HUES6 (cell line): ENCODE data around the gene EML5.

Source experiments
- H3K27ac ChIP-seq: 2 replicates; pipeline ENCODE4 v1.7.0; 2013; ENCODE audit warnings: low read depth, mild to moderate bottlenecking, low read length, inconsistent platforms
- H3K27me3 ChIP-seq: 2 replicates; pipeline ENCODE4 v1.6.1; 2013; ENCODE audit warnings: low read length; ENCODE audit not compliant: control insufficient read depth, insufficient read depth
- H3K36me3 ChIP-seq: 2 replicates; pipeline ENCODE4 v1.6.1; 2013; ENCODE audit warnings: low read length; ENCODE audit not compliant: control insufficient read depth, insufficient read depth
- H3K4me1 ChIP-seq: 2 replicates; pipeline ENCODE4 v1.6.1; 2013; ENCODE audit warnings: low read length; ENCODE audit not compliant: control insufficient read depth, insufficient read depth
- H3K4me3 ChIP-seq: 2 replicates; pipeline ENCODE4 v1.5.1; 2013; ENCODE audit warnings: low read depth, low read length
- H3K9ac ChIP-seq: one replicate; pipeline ENCODE4 v1.6.1; 2013; ENCODE audit warnings: mild to moderate bottlenecking, low read length
- H3K9me3 ChIP-seq: 2 replicates; pipeline ENCODE4 v1.6.1; 2013; ENCODE audit warnings: low read depth, low read length; ENCODE audit not compliant: control insufficient read depth, insufficient read depth

Gene EML5

DNA sequence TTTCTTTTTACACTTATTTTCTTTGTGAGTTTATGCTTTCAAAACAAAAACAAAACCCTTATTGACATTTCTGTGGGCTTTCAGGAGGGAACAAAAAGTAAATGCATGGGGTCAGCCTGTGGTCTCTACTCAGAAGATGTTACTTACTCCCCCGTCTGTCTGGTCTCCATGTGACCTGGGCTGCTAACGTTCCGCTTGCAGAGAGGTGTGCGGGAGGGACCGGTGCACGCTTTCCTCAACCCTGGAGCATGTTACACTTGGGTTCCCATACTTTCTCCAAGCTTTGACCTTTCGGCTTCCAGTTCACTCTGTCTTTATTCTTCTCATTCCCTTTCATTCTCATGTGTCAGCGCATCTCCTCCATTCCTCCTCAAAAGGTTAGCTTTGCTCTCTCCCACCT, 193.4 kb downstream of the EML5 start:
- H3K4me3 ChIP-seq: no peak overlapping the region
- no peaks in the 10 kb centered on the region for H3K9me3 ChIP-seq
- peaks cover 99% of the 10 kb centered on the region for H3K36me3 ChIP-seq
- no peaks in the 10 kb centered on the region for H3K27me3 ChIP-seq
- H3K9ac ChIP-seq: no peak overlapping the region
- H3K27ac ChIP-seq: no peak overlapping the region
- no peaks in the 10 kb centered on the region for H3K4me1 ChIP-seq

GRCh38 chr14:88598097-88598675, 194.6 kb downstream of the EML5 start:
- Histone ChIP-seq H3K9me3 (no peaks in the 10 kb centered on the region), H3K27me3 (no peaks in the 10 kb centered on the region), H3K9ac (no peak overlapping the region), H3K36me3 (peaks cover 99% of the 10 kb centered on the region), H3K4me3 (no peak overlapping the region), H3K4me1 (no peaks in the 10 kb centered on the region), H3K27ac (no peak overlapping the region)

GRCh38 chr14:88597601-88598000, 195.2 kb downstream of the EML5 start:
- H3K4me1 ChIP-seq: no peaks in the 10 kb centered on the region
- H3K36me3 ChIP-seq: peaks cover 97% of the 10 kb centered on the region
- H3K27ac ChIP-seq: no peak overlapping the region
- no peak overlapping the region for H3K4me3 ChIP-seq
- no peaks in the 10 kb centered on the region for H3K9me3 ChIP-seq
- no peaks in the 10 kb centered on the region for H3K27me3 ChIP-seq
- no peak overlapping the region for H3K9ac ChIP-seq

- Histone ChIP-seq H3K36me3 (peaks cover 94% of the 10 kb centered on the region), H3K9ac (no peak overlapping the region), H3K27ac (no peak overlapping the region), H3K4me3 (no peak overlapping the region), H3K4me1 (no peaks in the 10 kb centered on the region), H3K27me3 (no peaks in the 10 kb centered on the region), H3K9me3 (no peaks in the 10 kb centered on the region)
Observed at GRCh38 chr14:88597038-88597437, 195.7 kb downstream of the EML5 start.

- no peaks in the 10 kb centered on the region for H3K4me1 ChIP-seq
- H3K36me3 ChIP-seq: peaks cover 83% of the 10 kb centered on the region
- no peak overlapping the region for H3K4me3 ChIP-seq
- no peaks in the 10 kb centered on the region for H3K27me3 ChIP-seq
- H3K27ac ChIP-seq: no peak overlapping the region
- H3K9ac ChIP-seq: no peak overlapping the region
- H3K9me3 ChIP-seq: no peaks in the 10 kb centered on the region
Observed at GRCh38 chr14:88592031-88592430, 200.7 kb downstream of the EML5 start.

DNA sequence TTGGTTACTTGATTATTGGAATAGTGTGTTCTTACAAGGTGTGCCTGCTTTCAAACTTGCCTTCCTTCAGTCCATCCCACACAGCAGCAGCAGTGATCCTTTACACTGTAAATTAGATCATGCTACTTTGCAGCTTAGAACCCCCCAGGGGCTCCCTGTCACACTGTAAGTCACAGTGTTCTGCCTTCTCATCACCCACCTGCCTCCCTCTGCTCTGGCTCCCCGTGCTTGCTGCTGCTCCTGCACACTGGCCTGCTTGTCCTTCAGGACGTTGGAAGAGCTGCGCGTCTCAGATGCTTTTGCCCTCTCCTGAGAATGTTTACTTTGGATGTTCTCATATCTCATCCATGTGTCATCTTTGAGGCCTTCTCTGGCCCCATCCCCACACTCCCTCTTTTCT, 202.6 kb downstream of the EML5 start:
- no peak overlapping the region for H3K4me3 ChIP-seq
- no peak overlapping the region for H3K9ac ChIP-seq
- H3K4me1 ChIP-seq: no peaks in the 10 kb centered on the region
- H3K9me3 ChIP-seq: no peaks in the 10 kb centered on the region
- H3K36me3 ChIP-seq: peaks cover 80% of the 10 kb centered on the region
- no peaks in the 10 kb centered on the region for H3K27me3 ChIP-seq
- no peak overlapping the region for H3K27ac ChIP-seq

GRCh38 chr14:88588081-88588480, 204.7 kb downstream of the EML5 start:
- no peaks in the 10 kb centered on the region for H3K27me3 ChIP-seq
- H3K36me3 ChIP-seq: peaks cover 80% of the 10 kb centered on the region
- H3K27ac ChIP-seq: no peak overlapping the region
- no peaks in the 10 kb centered on the region for H3K4me1 ChIP-seq
- H3K4me3 ChIP-seq: no peak overlapping the region
- H3K9ac ChIP-seq: no peak overlapping the region
- no peaks in the 10 kb centered on the region for H3K9me3 ChIP-seq

DNA sequence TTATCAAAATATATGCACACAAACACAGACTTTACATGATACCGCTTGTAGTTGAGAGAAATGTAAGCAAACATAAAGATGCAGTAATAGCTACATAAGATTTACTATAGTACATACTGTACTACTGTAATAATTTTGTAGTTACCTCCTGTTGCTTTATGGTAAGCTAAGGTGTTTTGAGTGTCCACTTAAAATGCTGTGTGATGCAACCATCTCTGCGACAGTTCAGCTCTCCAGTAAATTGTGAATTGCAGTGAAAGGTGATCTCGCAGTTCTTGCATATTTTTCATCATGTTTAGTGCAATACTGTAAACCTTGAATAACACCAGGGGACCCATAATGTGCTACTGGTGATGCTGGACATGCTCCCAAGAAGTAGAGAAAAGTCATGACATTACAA, 208.3 kb downstream of the EML5 start:
- Histone ChIP-seq H3K27ac (no peak overlapping the region), H3K27me3 (no peaks in the 10 kb centered on the region), H3K4me1 (no peaks in the 10 kb centered on the region), H3K4me3 (no peak overlapping the region), H3K9ac (no peak overlapping the region), H3K36me3 (peaks cover 88% of the 10 kb centered on the region), H3K9me3 (no peaks in the 10 kb centered on the region)

DNA sequence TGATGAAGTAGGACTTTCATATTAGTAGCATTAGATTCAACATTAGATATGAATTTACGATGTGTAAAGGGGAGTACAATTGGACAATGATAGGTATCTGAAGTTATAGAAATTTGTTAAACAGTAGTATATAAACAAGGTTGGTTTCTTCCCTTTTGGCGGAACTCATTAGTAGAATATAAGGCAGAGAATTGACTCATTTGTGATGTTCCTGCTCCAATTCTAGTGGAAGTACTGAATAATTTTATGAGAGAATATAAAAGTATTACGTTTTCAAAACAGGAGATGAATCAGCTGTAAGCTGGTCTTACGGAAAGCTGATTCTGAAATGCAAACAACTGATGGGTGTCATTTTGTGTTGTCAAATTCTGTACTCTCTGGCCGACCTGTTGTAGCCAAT, 216.5 kb downstream of the EML5 start:
- H3K9me3 ChIP-seq: no peaks in the 10 kb centered on the region
- H3K27ac ChIP-seq: no peak overlapping the region
- no peaks in the 10 kb centered on the region for H3K4me1 ChIP-seq
- no peak overlapping the region for H3K9ac ChIP-seq
- H3K4me3 ChIP-seq: no peak overlapping the region
- no peaks in the 10 kb centered on the region for H3K27me3 ChIP-seq
- H3K36me3 ChIP-seq: peaks cover 97% of the 10 kb centered on the region

DNA sequence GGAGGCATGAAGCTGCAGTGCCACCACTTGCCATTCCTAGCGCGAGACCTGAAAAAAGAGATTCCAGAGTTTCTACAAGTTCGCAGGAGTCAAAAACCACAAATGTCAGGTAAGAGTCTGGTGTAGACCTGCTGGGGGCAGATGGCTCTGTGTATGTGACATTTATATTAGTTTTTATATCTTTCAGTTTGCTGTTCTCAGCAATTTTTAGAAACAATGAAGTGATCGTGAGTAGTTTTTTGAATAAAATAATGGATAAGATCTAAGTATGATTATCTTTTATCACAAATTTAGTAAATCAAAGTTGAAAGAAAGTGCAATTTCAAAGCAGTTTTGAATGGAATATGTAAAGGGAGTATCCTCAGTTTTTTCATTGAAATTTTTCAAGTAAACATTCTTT, 220.6 kb downstream of the EML5 start:
- H3K36me3 ChIP-seq: peaks cover 95% of the 10 kb centered on the region

GRCh38 chr14:88568196-88568595, 224.6 kb downstream of the EML5 start:
- H3K4me1 ChIP-seq: peaks cover 8% of the 10 kb centered on the region; the same call in 1 of the 2 replicates
- H3K36me3 ChIP-seq: peaks cover 61% of the 10 kb centered on the region
- H3K9me3 ChIP-seq: no peaks in the 10 kb centered on the region
- H3K27me3 ChIP-seq: no peaks in the 10 kb centered on the region
- no peak overlapping the region for H3K9ac ChIP-seq
- no peak overlapping the region for H3K27ac ChIP-seq
- no peak overlapping the region for H3K4me3 ChIP-seq

More for the DNA sequence above, 220.6 kb downstream of the EML5 start:
- Histone ChIP-seq H3K4me1 (no peaks in the 10 kb centered on the region), H3K4me3 (no peak overlapping the region), H3K9me3 (no peaks in the 10 kb centered on the region), H3K9ac (no peak overlapping the region), H3K27ac (no peak overlapping the region), H3K27me3 (no peaks in the 10 kb centered on the region)

DNA sequence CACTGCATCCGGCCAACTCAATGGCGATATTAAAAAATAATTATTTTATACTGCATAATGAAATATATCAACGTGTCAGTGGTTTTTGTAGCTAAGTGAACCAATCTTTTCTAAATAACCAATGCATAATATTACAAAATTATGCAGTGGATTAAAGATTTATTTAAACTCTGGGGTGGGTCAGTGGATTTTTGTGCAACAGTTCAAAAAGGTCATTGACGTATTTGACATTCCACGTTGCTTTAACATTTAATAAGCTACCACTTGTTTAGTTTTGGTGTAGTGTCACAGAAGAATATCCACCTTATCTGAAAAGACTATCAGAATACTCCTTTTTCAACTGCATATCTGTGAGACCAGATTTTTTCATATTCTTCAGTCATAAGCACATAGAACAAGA, 227.3 kb downstream of the EML5 start:
- H3K4me1 ChIP-seq: peaks cover 13% of the 10 kb centered on the region; the same call in 1 of the 2 replicates
- no peaks in the 10 kb centered on the region for H3K27me3 ChIP-seq
- H3K36me3 ChIP-seq: peaks cover 36% of the 10 kb centered on the region
- H3K4me3 ChIP-seq: no peak overlapping the region
- no peak overlapping the region for H3K9ac ChIP-seq
- no peaks in the 10 kb centered on the region for H3K9me3 ChIP-seq
- no peak overlapping the region for H3K27ac ChIP-seq
